Ovary (tissue), 9 donors: ENCODE data around the gene COL26A1. TPM values are rescaled to one million over a fixed set of nuclear protein-coding genes. Genes with fewer than 3 reads are reported as not detected.

Experiments
- DNase-seq, 5 donors: peaks; one replicate each; pipeline ENCODE4 v3.0.0-alpha.2; 2019 to 2020
- H3K27ac ChIP-seq, 2 donors: fragments of 200-600 bp; one replicate each; pipeline versions ENCODE4 v1.5.1 to v1.8.0; 2019 to 2022
- H3K27me3 ChIP-seq: fragments of 200-600 bp; one replicate; pipeline ENCODE4 v1.8.0; 2022
- H3K36me3 ChIP-seq: fragments of 200-600 bp; sonication (generic); one replicate; pipeline ENCODE4 v1.5.1; 2019
- H3K4me1 ChIP-seq: one replicate; pipeline ENCODE4 v1.8.1; 2013; ENCODE audit warnings: mild to moderate bottlenecking, moderate library complexity; ENCODE audit not compliant: insufficient read depth
- H3K4me3 ChIP-seq: fragments of 200-600 bp; sonication (generic); one replicate; pipeline ENCODE4 v1.5.1; 2017
- H3K9me3 ChIP-seq, 2 donors: fragments of 200-600 bp in 1 of 2; sonication (generic) in 1 of 2; one replicate each; pipeline versions ENCODE4 v1.5.1 to v1.8.1; 2013 to 2019; ENCODE audit warnings: mild to moderate bottlenecking in 1 of 2, moderate library complexity in 1 of 2
- CTCF ChIP-seq, 3 donors: fragments of 450-650 bp in 2 of 3; fragments of 200-600 bp in 1 of 3; IDR thresholded peaks; one replicate each; pipeline versions ENCODE4 v1.5.1 to v1.8.0; 2016 to 2022; ENCODE audit warnings: antibody characterized with exemption in 3 of 3, mild to moderate bottlenecking in 1 of 3
- EP300 ChIP-seq: sonication (generic); formaldehyde crosslinking; IDR thresholded peaks from one replicate; pipeline ENCODE4 v1.6.1; 2017; ENCODE audit warnings: antibody characterized with exemption
- POLR2A ChIP-seq: fragments of 450-650 bp; IDR thresholded peaks from one replicate; pipeline ENCODE4 v1.6.1; 2017; ENCODE audit warnings: antibody characterized with exemption, mild to moderate bottlenecking, moderate library complexity
- WGBS, 3 donors: extraction: QIAGEN DNeasy Blood & Tissue Kit in 1 of 3; methylation state at CpG; one replicate each; pipeline versions ENCODE4 v1.1.5 to v1.1.7; 2013 to 2017; 5-methylcytosine and 5-hydroxymethylcytosine counted together
- intact Hi-C, 4 donors: fragments of 100-400 bp; cut with DNase I; formaldehyde crosslinking; loops; one replicate each; pipeline versions ENCODE4 v1.11.0 to v1.15.1; 2022 to 2023
- polyA plus RNA-seq, 2 donors: library from polyadenylated mRNA; stranded (reverse); fragments of 200-250 nt in 1 of 2; fragments of 350-450 nt in 1 of 2; fragmentation: Illumina TruSeq in 1 of 2; extraction: RNeasy Lipid Tissue Mini Kit (QIAGEN cat#74804) in 1 of 2; gene quantifications; one replicate each; pipeline ENCODE4 v1.2.3, GENCODE V29; 2013 to 2014
- small RNA-seq: library from RNA; depleted of rRNA; stranded (forward); fragments of <200 nt; gene quantifications from one replicate; pipeline ENCODE3, GENCODE V24; 2016
- total RNA-seq, 7 donors: library from RNA; depleted of rRNA in 2 of 7; stranded (reverse); fragments of >200 nt in 2 of 7; fragmentation: NEBNext Ultra II Directional in 3 of 7; extraction: Animal tissue kit (Norgen Biotek cat#: 25700) in 3 of 7; gene quantifications; one replicate each; pipeline versions ENCODE4 v1.1.0 to v1.2.4, GENCODE V29; 2016 to 2023
- donor health status: DM: no; HTN: no; CAD: no; lungs with moderate emphysema.
- donor health status: DM: no; HTN: no; CAD: no.
- donor health status: Bipolar disorder and iron deficiency.
- donor health status: DM: yes; HTN: yes; CAD: no.
- donor health status: DM: no; HTN: no; CAD: no.
- donor health status: DM: yes; HTN: yes; CAD: no.

Gene COL26A1
- total and polyA plus RNA-seq, 9 donors: 0.17 to 2.3 (median 0.40) TPM

GRCh38 chr7:101606498-101606923, 243.8 kb downstream of the COL26A1 start:
- H3K36me3 ChIP-seq: no peaks in the 10 kb centered on the region
- H3K4me3 ChIP-seq: no peak overlapping the region
- H3K27me3 ChIP-seq: no peaks in the 10 kb centered on the region
- WGBS, 3 donors: 55 to 71% (median 67%) methylated on average over 2 of the region's 2 CpGs
- TF ChIP-seq EP300 (no peak), CTCF (IDR thresholded peaks at IDR 0.05) (no peak), POLR2A (no peak)
- no peaks in the 10 kb centered on the region for H3K9me3 ChIP-seq
- H3K27ac ChIP-seq: no peak overlapping the region
- DNase-seq: no peak
- no peaks in the 10 kb centered on the region for H3K4me1 ChIP-seq
- intact Hi-C loops: loop anchor here in 2 of 4 donors (10.0 kb wide), 2 partner anchors 208 to 668 kb away; partner anchors contain the start of gene CUX1 (in 1 of the 2)

Small RNA genes within 50 kb of the gene (small RNA-seq; reads per million reads assigned to genes)
- not detected for gene AC004965.1

Other genes with a start within 250 kb of the COL26A1 start
- gene SERPINE1, start 235.8 kb upstream of the COL26A1 start, total RNA-seq: 10 to 100 TPM in 6 of 7 donors, 1 to 10 TPM in 1; 4.0 to 81.6 (median 20.9) TPM
- 10 to 100 TPM; 13.1 to 19.9 TPM for gene SERPINE1, start 235.8 kb upstream of the COL26A1 start, polyA plus RNA-seq
- gene AP1S1, start 208.4 kb upstream of the COL26A1 start, total RNA-seq: 10 to 100 TPM; 17.4 to 32.0 (median 25.5) TPM
- gene AP1S1, start 208.4 kb upstream of the COL26A1 start, polyA plus RNA-seq: 10 to 100 TPM; 35.2 to 54.9 TPM
- gene VGF, start 197.3 kb upstream of the COL26A1 start, total RNA-seq: under 1 TPM in 1 of 7 donors, not detected in 6; 0.20 TPM
- under 1 TPM in 1 of 2 donors, not detected in 1; 0.04 TPM for gene VGF, start 197.3 kb upstream of the COL26A1 start, polyA plus RNA-seq
- gene NAT16, start 182.6 kb upstream of the COL26A1 start, total RNA-seq: not detected
- not detected for gene NAT16, start 182.6 kb upstream of the COL26A1 start, polyA plus RNA-seq
- gene MOGAT3, start 161.8 kb upstream of the COL26A1 start, total RNA-seq: under 1 TPM in 1 of 7 donors, not detected in 6; 0.24 TPM
- not detected for gene MOGAT3, start 161.8 kb upstream of the COL26A1 start, polyA plus RNA-seq
- gene PLOD3, start 145.3 kb upstream of the COL26A1 start, total RNA-seq: 10 to 100 TPM; 14.2 to 51.9 (median 38.5) TPM
- gene PLOD3, start 145.3 kb upstream of the COL26A1 start, polyA plus RNA-seq: 10 to 100 TPM; 27.0 to 41.5 TPM
- 10 to 100 TPM; 36.2 to 84.4 (median 43.5) TPM for gene ZNHIT1, start 144.7 kb upstream of the COL26A1 start, total RNA-seq
- gene ZNHIT1, start 144.7 kb upstream of the COL26A1 start, polyA plus RNA-seq: 10 to 100 TPM; 27.6 to 59.7 TPM
- gene CLDN15, start 125.1 kb upstream of the COL26A1 start, total RNA-seq: 100 to 1,000 TPM in 1 of 7 donors, 10 to 100 TPM in 4, 1 to 10 TPM in 2; 9.0 to 225 (median 11.7) TPM
- gene CLDN15, start 125.1 kb upstream of the COL26A1 start, polyA plus RNA-seq: 10 to 100 TPM in 1 of 2 donors, 1 to 10 TPM in 1; 3.6 to 14.6 TPM
- gene FIS1, start 117.8 kb upstream of the COL26A1 start, total RNA-seq: 100 to 1,000 TPM; 146 to 262 (median 178) TPM
- gene FIS1, start 117.8 kb upstream of the COL26A1 start, polyA plus RNA-seq: 100 to 1,000 TPM in 1 of 2 donors, 10 to 100 TPM in 1; 83.2 to 234 TPM
- gene IFT22, start 41.1 kb upstream of the COL26A1 start, total RNA-seq: 10 to 100 TPM; 21.8 to 50.0 (median 27.8) TPM
- 10 to 100 TPM; 27.4 to 61.3 TPM for gene IFT22, start 41.1 kb upstream of the COL26A1 start, polyA plus RNA-seq